GM12878 (cell line): Measurements from ENCODE around the gene MUC5AC.

ENCODE experiments used
- BACH1 ChIP-seq: fragments of 450-650 bp; IDR thresholded peaks from 2 replicates; pipeline ENCODE4 v1.6.1; 2017; ENCODE audit warnings: mild to moderate bottlenecking, borderline replicate concordance
- CTCF ChIP-seq, 3 experiments: IDR thresholded peaks in 2 of 3; conservative IDR thresholded peaks in 1 of 3; 2 replicates each; pipeline ENCODE4 v1.5.1; 2011; ENCODE audit warnings: low read depth in 3 of 3, low read length in 3 of 3, mild to moderate bottlenecking in 3 of 3, control low read depth in 2 of 3, moderate library complexity in 2 of 3, inconsistent platforms in 1 of 3, mixed read lengths in 1 of 3; ENCODE audit not compliant: control insufficient read depth in 2 of 3, insufficient read depth in 1 of 3; ENCODE audit errors: extremely low read depth in 1 of 3
- EP300 ChIP-seq, 2 experiments: fragments of 150-350 bp in 1 of 2; IDR thresholded peaks; 2 replicates each; pipeline ENCODE4 v1.6.1; 2011 to 2012; ENCODE audit warnings: low read depth in 2 of 2, low read length in 2 of 2, borderline replicate concordance in 1 of 2, improper control_type of control experiment in 1 of 2, inconsistent platforms in 1 of 2; ENCODE audit not compliant: control insufficient read depth in 1 of 2
- EZH2 ChIP-seq: IDR thresholded peaks from 2 replicates; pipeline ENCODE4 v1.6.1; 2012; ENCODE audit warnings: low read depth, mild to moderate bottlenecking, control low read depth, inconsistent platforms, low read length, borderline replicate concordance; ENCODE audit not compliant: control insufficient read depth
- HDAC2 ChIP-seq: fragments of 200-600 bp; sonication (generic); IDR thresholded peaks from 2 replicates; pipeline ENCODE4 v1.6.1; 2017
- HDAC6 ChIP-seq: fragments of 200-600 bp; sonication (generic); IDR thresholded peaks from one replicate; pipeline ENCODE4 v1.8.0; 2017; ENCODE audit warnings: antibody characterized with exemption; ENCODE audit not compliant: unreplicated experiment
- POLR2A ChIP-seq: IDR thresholded peaks from 2 replicates; pipeline ENCODE4 v1.6.1; 2011; ENCODE audit warnings: low read depth, mild to moderate bottlenecking, low read length
- POLR2AphosphoS5 ChIP-seq: IDR thresholded peaks from 2 replicates; pipeline ENCODE4 v1.6.1; 2011; ENCODE audit warnings: mild to moderate bottlenecking, low read length, inconsistent platforms
- RB1 ChIP-seq: fragments of 450-650 bp; formaldehyde crosslinking; IDR thresholded peaks from 2 replicates; pipeline ENCODE4 v1.6.1; 2017; ENCODE audit warnings: mild to moderate bottlenecking, borderline replicate concordance
- RELA ChIP-seq: fragments of 450-650 bp; IDR thresholded peaks from 2 replicates; pipeline ENCODE4 v1.8.0; 2014; ENCODE audit warnings: borderline replicate concordance; ENCODE audit not compliant: partially characterized antibody
- SIN3A ChIP-seq: IDR thresholded peaks from 2 replicates; pipeline ENCODE4 v1.6.1; 2012; ENCODE audit warnings: low read depth, low read length, improper control_type of control experiment
- SUZ12 ChIP-seq: fragments of 200-600 bp; sonication (generic); IDR thresholded peaks from one replicate; pipeline ENCODE4 v1.6.1; 2018; ENCODE audit warnings: antibody characterized with exemption, mild to moderate bottlenecking; ENCODE audit not compliant: unreplicated experiment
- ZBTB11 ChIP-seq: fragments of 450-650 bp; formaldehyde crosslinking; IDR thresholded peaks from 2 replicates; pipeline ENCODE4 v1.5.0; 2022; ENCODE audit warnings: mild to moderate bottlenecking, missing genetic modification characterization

- TF ChIP-seq HDAC2, result no peak
- TF ChIP-seq CTCF (IDR thresholded peaks at IDR 0.05 in 2 of 3, conservative IDR thresholded peaks at IDR 0.05 in 1 of 3; ENCODE audit: control insufficient read depth in 2 of 3, extremely low read depth in 1 of 3, insufficient read depth in 1 of 3, low read depth in 3 of 3, low read length in 3 of 3), result no peak
- no peak for TF ChIP-seq POLR2A
- no peak for TF ChIP-seq EP300 (IDR thresholded peaks at IDR 0.05; ENCODE audit: borderline replicate concordance in 1 of 2, control insufficient read depth in 1 of 2, low read depth in 2 of 2, low read length in 2 of 2)
- no peak for TF ChIP-seq ZBTB11
- no peak for TF ChIP-seq BACH1
- TF ChIP-seq POLR2AphosphoS5, result no peak
- TF ChIP-seq HDAC6, result no peak
- TF ChIP-seq SIN3A, result no peak
- no peak for TF ChIP-seq RELA
- TF ChIP-seq RB1, result no peak
- TF ChIP-seq EZH2, result no peak
- no peak for TF ChIP-seq SUZ12
These were observed 77.1 kb downstream of the MUC5AC start for GRCh38 chr11:1234771-1235305.
